Activated gamma-delta T cell treated with anti-CD3 and anti-CD28 coated beads, Interleukin-2, amount 50 U/mL, for 16 hours (primary cell): Measurements from ENCODE around the gene NEDD4.
"Not testable (repeated sequence)": the region's sequence is repeated elsewhere in the genome, so short reads cannot be mapped to it uniquely, and the experiment has no call there.

Experiments used
- DNase-seq: peaks from one replicate; pipeline ENCODE4 v3.0.0-alpha.2; 2020; ENCODE audit warnings: low read depth

NEDD4 gene

DNA sequence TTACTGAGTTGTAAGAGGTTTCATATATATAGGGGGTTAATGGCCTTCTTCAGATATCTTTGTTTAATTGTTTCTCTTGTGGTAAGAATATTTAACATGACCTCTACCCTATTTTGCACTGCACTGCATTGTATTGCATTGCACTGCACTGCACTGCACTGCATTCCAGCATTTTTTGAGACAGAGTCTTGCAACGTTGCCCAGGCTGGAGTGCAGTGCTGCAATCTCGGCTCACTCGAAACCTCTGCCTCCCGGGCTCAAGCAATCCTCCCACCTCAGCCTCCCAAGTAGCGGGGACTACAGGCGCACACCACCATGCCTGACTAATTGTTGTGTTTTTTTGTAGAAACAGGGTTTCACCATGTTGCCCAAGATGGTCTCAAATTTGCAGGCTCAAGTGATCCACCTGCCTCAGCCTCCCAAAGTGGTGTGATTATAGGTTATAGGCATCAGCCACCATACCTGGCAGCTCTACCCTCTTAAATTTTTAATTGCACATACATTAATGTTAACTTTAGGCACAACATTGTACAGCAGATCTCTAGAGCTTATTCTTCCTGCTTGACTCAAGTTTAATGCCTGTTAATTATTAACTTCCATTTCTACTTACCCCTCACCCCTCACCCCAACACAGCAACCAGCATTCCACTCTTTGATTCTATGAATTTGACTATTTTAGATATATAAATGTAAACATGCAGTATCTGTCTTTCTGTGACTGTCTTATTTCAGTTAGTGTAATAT, 38.4 kb downstream of the NEDD4 start:
- no peak for DNase-seq

DNA sequence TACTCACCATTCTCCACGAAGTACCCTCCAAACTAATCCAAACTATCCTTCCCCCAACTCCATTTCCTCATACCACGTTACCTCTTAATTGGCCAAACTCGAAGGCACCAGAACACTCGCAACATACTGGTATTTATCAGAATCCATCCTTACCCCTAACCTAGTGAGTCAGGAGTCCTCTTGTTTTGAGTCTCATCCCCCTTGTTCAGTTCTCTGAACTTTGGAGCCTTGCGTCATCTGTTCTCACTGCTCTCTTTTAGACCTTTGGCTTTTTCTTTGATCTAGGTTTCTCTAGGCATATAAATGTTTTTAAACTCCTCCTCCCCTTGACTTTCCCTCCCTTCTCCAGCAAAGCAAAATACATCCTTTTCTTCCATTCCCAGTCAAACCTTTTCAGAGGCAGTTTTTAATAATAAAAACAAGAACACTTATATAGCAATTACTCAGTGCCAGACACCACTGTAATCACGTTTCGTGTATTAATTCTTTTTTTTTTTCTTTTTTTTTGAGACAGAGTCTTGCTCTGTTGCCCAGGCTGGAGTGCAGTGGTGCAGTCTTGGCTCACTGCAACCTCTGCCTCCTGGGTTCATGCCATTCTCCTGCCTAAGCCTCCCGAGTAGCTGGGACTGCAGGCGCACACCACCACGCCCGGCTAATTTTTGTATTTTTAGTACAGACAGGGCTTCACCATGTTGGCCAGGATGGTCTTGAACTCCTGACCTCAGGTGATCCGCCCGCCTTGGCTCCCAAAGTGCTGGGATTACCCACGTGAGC, 40.7 kb downstream of the NEDD4 start:
- DNase-seq: not testable (repeated sequence)

DNA sequence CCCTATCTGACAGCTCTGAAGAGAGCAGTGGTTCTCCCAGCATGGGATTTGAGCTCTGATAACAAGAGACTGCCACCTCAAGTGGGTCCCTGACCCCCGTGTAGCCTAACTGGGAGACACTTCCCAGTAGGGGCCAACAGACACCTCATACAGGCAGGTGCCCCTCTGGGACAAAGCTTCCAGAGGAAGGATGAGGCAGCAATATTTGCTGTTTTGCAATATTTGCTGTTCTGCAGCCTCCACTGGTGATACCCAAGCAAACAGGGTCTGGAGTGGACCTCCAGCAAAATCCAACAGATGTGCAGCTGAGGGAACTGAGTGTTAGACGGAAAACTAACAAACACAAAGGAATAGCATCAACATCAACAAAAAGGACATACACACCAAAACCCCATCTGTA, 48.8 kb downstream of the NEDD4 start:
- DNase-seq: not testable (repeated sequence)

DNA sequence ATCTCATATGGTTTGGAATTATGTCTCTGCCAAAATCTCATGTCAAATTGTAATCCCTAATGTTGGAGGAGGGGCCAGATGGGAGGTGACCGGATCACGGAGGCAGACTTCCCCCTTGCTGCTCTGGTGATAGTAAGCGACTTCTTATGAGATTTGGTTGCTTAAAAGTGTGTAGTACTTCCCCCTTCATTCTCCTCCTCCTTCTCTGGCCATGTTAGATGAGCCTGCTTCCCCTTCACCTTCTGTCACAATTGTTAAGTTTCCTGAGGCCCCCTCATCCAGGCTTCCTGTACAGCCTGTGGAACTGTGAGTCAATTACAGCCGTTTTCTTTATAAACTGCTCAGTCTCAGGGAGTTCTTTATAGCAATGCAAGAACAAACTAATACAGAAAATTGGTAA, 51.1 kb downstream of the NEDD4 start:
- DNase-seq: no peak

DNA sequence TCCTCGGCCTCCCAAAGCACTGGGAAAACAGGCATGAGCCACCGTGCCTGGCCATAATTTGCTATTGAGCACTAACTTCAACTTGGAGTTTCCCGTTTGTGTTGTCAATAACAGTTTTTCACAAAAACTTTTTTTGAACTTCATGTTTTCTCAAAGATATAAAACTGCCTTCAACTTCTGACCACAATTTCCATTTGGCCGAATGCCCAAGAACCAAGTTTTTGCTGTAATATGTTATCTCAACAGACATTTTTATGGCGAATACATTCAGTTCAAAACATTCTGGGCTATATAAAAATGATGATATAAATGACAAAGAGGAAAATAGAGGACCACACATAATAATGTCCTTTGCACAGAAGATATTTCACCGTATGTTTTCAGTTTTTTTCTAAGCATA, 56.4 kb downstream of the NEDD4 start:
- DNase-seq: no peak

DNA sequence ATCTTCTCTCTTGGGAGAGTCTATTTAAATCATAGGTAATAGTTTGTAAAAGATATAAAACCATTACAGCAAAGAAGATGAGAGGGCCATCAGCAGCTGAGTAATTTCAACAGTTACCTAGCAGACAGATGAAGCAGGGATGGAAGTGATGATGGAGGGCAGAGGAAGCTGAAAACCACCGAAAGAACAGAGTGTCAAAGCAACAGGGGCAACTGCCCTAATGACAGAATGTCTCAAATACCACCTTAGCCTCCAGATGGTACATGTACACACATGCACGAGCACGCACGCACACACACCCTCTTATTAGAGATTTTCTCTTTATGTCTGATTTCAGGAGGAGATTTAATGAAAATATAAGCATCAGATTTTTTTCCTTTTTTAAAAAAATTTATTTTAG, 64.5 kb downstream of the NEDD4 start:
- DNase-seq: no peak

DNA sequence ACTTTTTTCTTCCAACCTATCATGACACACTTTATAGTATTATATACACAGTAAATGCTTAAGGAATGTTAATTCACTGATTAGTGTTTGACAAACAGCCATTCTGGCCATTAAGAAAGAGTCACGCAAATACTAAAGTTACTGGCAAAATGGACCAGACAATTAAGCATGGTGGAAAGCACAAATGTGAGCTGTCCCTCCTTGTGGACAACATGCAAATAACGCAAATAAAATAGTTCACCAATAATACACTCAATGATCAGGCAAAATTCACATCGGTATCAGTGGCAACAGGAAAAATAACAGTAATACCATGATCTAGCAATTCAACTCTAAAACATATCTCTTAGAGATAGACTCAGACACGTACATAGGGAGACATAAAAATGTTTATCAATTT, 71.7 kb downstream of the NEDD4 start:
- no peak for DNase-seq

DNA sequence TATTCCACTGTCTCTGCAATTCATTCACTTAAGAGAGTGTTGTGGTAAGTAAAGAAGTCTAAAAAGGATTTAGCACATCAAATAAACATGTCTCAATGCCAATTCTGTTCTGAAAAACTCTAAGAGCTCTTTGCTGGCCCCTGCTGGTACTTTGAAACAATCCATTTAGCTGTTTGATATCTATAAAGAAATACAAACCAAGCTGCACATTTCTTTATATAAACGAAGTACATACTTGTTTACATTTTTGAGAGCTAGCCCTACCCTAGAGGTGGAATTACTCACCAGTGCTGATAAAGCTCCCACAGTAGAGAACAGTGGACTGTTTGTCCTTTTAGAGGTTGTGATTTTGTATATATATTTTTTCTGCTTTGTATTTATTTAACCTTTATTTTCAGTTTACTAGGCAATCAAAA, 75.5 kb downstream of the NEDD4 start:
- no peak for DNase-seq

DNA sequence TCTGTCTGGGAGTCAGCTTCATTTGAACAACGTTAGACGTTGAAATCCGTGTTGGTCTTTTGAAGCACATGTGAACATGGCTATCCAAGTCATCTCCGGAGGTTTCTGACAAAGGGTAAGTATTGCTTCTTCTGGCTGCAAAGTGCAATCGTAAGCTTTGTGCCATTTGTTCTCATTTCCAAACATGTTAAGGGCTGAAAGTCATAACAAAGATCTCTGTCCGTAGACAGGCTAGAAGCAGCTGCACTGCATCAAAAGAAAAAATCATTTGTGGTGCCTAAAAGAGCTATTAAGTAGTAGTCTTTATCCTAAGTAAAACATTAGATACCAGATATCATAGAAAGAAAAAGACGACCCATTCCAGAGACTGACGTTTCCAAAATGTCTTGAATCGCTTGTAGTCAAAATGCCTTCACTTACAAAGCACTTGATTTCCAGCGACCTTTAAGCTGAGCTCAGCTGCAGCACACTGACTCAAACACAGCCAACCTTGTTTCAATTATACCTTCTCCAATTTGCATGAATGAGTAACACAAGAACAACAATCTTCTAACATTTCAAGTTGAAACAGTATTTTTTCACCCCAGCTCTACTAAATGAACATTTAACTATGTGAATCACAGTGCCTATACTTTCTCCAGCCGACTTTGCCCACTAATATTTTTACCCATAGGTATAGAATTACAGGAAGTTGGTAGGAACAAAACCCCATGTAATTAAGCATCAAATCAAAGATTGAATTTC, 76.6 kb downstream of the NEDD4 start:
- no peak for DNase-seq

DNA sequence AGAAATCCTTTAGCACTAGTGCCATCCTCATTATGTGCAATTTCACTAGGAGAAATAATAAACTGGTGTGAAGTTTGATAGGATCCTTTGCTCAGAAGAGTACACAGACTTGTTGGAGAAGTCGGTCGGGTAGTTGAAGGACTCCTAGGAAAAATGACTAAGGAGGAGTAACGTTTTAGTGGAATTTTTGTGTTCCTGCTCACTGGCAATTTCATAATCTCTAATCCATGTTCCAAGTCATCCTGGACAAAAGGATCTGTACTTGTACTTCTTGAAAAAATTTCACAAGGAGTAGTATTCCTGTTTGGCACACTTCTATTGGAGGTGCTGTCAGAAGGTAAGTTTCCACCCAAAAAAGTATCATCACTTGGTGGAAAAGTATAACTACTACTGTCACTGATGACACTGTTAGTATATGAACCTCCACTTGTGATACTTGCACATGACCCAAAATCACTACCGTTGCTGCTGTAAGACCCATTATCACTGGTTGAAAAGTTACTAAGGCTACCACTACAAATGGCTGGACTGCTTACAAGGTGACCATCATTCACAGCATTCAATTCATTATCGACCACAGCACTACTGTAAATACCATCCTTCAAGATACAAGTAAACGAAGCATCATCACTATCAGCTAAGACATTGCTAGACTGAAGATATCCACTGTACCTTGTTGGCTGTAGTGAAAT, 77.4 kb downstream of the NEDD4 start:
- no peak for DNase-seq

DNA sequence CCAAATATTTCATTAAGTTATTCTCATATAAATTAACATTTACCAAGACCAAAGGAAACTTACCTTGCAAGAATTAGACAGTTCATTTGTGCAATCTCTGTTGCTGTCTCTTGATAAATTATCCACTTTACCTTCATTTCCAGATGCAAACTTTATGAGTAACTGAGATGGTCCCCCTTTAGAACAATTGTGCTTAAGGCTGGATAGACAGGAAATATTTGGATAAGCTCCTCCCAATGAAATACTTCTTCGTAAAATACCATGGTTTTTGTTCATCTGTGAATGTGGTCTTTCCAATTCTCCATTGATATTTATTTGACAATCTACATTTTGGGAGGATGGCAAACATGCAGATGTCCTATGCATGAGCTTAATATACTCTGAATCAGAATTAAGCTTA, 78.2 kb downstream of the NEDD4 start:
- DNase-seq: no peak

DNA sequence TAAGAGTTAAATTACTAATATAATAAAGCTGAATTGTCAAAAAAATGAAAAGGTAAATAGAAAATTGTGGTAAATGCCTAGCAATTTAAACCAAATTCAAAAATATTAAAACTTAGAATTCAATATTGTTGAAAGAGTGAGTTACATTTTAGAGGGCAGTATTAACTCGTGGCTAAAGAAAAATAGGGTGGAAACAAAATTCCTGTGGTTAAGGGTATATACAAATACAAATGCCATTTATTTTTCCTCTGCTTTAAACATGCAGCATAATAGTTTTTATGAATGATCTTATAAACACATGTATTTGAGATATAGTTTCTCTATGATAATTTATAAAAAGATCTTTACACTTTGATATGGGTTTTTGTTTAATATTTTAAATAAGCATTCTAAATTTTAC, 79.0 kb downstream of the NEDD4 start:
- no peak for DNase-seq

DNA sequence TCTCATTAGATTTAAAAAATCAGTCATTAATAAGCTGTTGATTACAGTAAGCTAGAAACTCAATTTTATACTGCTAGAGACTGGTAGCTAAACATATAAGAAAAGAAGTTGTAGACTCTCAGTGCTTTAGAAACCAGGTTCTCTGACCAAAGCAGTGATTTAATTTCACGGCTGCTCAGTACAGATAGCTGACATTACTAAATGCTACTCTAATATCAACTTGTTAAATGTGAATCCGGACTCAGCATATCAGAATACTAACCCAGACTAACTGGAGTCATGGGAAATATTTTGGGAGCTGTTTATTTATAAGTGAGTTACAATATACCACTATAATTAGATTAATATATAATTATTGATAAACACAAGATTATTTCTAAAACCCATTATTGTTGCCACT, 80.4 kb downstream of the NEDD4 start:
- no peak for DNase-seq

DNA sequence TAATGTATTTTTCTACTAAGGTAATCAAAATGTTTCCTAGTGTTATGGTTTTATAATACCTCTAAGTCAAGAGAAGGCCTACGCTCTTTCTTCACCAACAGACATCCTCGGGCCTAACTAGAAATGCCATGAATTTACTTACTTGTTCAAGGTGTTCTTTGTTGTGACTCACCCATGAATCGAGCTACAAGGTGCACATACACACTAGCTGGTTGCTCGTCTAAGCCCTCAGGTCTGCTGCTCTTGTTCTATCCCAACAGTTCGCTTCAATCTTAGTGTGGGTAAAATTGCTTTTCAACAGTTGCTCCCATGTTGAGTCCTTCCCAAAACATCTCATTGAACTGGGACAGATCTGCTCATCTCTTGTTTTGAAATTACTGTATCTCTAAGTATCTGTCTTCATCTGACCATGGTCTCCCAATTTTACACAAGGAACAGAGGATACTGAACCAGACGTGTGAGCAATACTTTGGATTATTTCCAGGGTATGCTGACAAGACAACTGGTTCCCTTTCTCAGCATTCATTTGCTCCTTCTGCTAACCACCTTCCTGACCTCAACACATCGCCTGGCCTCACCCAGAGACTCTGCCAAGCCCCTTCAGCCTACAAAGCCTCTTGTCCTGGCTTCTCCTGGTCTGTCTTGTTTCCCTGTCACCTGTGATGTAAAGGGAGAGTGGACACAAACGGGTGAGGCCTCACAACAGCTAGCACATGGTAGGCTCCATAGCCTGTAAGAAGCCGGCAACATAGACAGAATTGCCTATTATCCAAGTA, 84.2 kb downstream of the NEDD4 start:
- no peak for DNase-seq

DNA sequence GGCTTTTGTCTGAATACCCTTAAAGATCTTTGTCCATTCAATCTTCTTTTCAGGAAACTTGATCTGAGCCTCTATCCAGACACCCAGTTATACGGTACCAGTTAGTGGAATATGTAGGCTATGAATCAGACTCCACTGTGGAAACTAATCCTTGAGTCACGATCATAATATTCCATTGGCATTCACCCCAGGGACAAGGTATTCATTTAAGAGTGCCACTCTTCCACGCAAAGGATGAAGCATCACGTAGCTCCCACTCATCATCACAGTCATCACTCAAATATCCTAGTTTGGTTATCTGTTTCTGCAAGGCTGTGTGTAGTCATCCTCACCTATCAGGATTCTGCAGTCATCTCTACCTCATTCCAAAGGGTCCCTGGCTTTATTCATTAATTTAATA, 85.6 kb downstream of the NEDD4 start:
- DNase-seq: no peak

DNA sequence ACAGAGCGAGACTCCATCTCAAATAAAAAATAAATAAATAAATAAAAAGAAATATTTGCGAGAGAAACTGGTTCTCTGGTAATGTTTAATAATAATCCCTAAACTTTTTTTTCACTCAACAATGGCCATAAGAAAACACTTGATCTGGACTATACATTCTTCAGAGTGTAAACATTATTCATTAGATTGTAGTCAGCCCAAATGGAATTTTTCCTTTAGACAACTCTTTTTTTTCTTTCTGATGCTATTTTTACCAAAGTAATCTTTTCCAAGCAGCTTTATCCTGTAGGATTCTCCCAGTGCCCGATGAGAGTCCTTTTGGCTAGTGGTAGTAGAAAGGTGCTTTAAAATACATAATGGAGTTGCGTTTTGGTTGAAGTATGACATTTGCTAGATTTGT, 90.4 kb downstream of the NEDD4 start:
- DNase-seq: no peak

DNA sequence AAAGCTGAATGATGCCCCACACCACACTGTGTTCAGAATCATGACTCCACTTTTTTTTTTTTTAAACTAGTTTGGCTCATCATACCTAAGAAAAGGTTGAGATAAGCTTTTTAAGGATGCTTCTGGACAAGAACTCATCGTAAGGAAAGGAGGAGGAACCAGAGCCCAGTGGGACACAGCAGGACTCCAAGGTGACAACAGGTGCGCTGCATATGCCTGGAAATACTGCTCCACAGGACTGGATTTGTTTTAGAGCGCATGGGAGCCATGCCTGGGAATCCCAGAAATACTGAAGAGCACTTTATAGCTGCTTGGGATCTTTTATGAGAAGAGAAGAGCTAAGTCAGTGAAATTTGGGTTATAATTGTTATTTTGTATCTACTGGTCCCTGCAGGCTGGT, 93.4 kb downstream of the NEDD4 start:
- no peak for DNase-seq

DNA sequence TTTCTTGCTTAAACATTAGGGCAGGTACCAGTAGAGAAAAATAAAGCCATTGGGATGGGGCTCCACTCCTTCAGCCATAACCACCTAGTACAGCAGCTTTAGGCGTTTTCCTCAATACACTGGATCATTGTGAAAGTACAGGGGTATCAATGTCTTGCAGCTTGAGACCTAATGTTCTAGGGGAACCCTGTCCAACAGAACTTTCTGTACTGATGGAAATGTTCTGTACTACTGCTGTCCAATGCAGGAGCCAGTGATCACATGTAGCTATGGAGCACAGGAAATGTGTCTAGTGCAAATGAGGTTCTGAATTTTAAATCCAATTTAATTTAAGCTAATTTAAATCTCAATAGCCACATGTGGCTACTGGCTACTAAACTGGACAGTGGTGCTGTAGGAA, 93.9 kb downstream of the NEDD4 start:
- no peak for DNase-seq

DNA sequence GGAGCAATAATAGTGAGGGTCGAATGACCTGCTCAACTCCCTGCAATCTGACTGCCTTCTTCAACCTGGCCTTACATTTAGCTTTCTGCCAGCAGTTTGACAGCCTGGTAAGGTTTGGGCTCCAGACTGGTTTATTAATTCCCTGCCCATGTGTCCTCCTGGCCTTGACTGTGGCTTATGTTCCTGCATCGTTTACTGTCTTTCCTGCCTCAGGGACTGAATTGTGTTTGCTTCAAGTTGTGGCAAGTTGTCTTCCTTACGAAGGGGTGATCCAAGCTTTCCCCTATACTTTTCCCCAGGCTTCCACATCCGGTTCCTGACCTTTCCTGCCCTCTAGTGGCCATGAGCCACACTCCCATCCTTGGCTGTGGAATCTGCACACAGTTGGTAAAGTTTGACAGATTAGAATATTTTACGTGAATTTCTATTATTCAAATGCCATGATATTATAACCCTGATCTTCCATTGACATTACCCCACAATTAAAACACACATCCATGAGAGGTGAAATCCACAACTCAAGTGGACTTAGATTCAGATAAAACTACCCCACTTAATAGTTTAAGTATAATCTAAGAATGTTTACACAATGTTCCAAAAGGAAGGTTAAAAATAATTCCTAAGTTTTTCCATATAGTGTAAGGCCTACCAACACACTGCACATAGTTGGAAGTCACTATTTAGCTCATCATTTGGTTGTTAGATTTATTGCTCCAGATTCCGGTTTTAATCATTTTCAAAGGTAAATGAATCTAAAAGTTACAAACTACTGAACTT, 95.7 kb downstream of the NEDD4 start:
- no peak for DNase-seq

DNA sequence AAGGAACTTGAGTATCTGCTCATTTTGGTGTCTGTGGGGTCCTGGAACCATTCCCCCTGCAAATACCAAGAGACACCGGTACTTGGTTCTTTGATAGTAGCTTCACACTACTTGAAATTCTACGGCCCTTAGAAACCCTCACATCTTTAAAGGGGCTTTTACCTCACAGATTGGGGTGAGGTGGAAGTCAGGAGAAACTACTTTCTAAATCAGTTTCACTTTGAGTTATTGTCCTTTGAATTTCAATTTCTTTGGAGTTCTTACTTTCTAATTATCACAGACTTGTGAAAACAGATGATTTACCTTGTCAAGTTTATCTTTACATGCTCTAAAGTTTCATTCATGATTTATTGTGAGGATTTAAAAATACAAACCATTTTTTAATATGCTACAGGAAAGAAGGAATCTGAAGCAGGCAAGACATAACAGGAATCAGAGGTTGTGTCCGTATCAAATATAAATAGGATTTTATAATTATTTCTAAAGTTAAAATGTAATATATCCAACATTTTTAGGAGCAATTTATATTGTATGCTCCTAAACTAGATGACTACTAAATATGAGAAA, 98.9 kb downstream of the NEDD4 start:
- DNase-seq: no peak

DNA sequence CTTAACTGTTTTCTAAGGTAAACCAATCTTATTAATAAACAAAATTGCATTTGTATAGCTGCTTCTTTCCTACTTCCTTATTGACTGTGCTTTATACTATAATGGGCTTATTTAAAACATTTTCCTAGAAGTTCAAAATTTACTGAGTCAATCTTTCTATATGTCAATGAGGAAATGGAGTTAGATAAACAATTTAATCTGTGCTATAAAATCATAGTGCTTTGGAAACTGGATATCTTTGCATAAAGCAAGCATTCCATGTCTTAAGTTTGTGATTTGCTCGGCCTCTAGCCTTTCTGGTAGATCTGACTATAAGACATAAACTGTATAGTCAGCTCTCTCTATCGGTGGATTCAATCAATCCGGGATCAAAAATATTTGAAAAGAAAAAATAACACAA, 99.6 kb downstream of the NEDD4 start:
- DNase-seq: no peak
